HepG2 (cell line): ENCODE data around the gene TOMM7. TPM values are rescaled to one million over a fixed set of nuclear protein-coding genes. Genes with fewer than 3 reads are reported as not detected.

Source experiments
- ATAC-seq: fragments of 200-7000 bp; cut with Tn5 transposase; 3 replicates; pipeline ENCODE4 v1.9.1; 2020; ENCODE audit warnings: mild to moderate bottlenecking, moderate library complexity
- BruUV-seq: library from RNA; stranded (reverse); fragments of 400-500 nt; replicated peaks from 2 replicates; lab custom pipeline; 2021; lab: Mats Ljungman, UMichigan
- CTCF ChIA-PET: fragments of 300-600 bp; formaldehyde crosslinking; extraction: SDS; loops from one replicate; lab custom pipeline; 2021; ENCODE audit warnings: low total read pairs, inconsistent platforms, low intra/inter-chr PET ratio; lab: Yijun Ruan, JAX
- POLR2A ChIA-PET: fragments of 350-600 bp; sonication (Branson Sonifier 250); formaldehyde crosslinking; loops from one replicate; lab custom pipeline; 2020; ENCODE audit warnings: antibody characterized with exemption, inconsistent platforms; lab: Yijun Ruan, JAX
- DNase-seq: peaks from one replicate; pipeline ENCODE4 v3.0.0-alpha.2; 2015; ENCODE audit warnings: low spot score
- FAIRE-seq: peaks from 3 replicates; lab custom pipeline; 2011; peaks lifted over from hg19 to GRCh38; lab: Jason Lieb, UNC
- H2AFZ ChIP-seq: one replicate; pipeline ENCODE4 v1.6.1; 2011; ENCODE audit warnings: low read length, inconsistent platforms
- H3K27ac ChIP-seq: fragments of 300-600 bp; 3 replicates; pipeline ENCODE4 v1.8.0; 2011; ENCODE audit warnings: mixed run types, mild to moderate bottlenecking, mixed read lengths, low read length, inconsistent platforms; ENCODE audit not compliant: insufficient read depth; ENCODE audit errors: extremely low read length
- H3K27me3 ChIP-seq, 2 experiments: fragments of 200-600 bp in 1 of 2; 2 replicates in 1 of 2; 3 replicates in 1 of 2; pipeline versions ENCODE4 v1.6.0 to v1.8.0; 2011; ENCODE audit warnings: low read length in 2 of 2, mild to moderate bottlenecking in 2 of 2, moderate library complexity in 2 of 2, inconsistent platforms in 1 of 2; ENCODE audit not compliant: insufficient read depth in 2 of 2, control insufficient read depth in 1 of 2
- H3K36me3 ChIP-seq, 2 experiments: fragments of 200-600 bp in 1 of 2; replicated peaks in 1 of 2; 2 replicates in 1 of 2; 3 replicates in 1 of 2; pipeline versions ENCODE4 v1.5.1 to v1.8.0; 2011; ENCODE audit warnings: low read length in 2 of 2, inconsistent platforms in 1 of 2; ENCODE audit not compliant: insufficient read depth in 2 of 2, control insufficient read depth in 1 of 2
- H3K4me1 ChIP-seq: 2 replicates; pipeline ENCODE4 v1.5.1; 2012; ENCODE audit warnings: low read length, inconsistent platforms; ENCODE audit not compliant: insufficient read depth
- H3K4me2 ChIP-seq: 2 replicates; pipeline ENCODE4 v1.6.0; 2011; ENCODE audit warnings: low read depth, low read length, inconsistent platforms
- H3K4me3 ChIP-seq, 3 experiments: fragments of 200-600 bp in 1 of 3; sonication (generic), shearing (Covaris generic) in 1 of 3; replicated peaks in 1 of 3; 2 replicates each; pipeline ENCODE4 v1.5.1; 2011 to 2016; ENCODE audit warnings: low read length in 3 of 3, inconsistent platforms in 2 of 3, low read depth in 2 of 3, mild to moderate bottlenecking in 2 of 3, control low read depth in 1 of 3, mixed read lengths in 1 of 3; ENCODE audit not compliant: insufficient read depth in 1 of 3
- H3K79me2 ChIP-seq: one replicate; pipeline ENCODE4 v1.6.1; 2011; ENCODE audit warnings: low read length, inconsistent platforms; ENCODE audit not compliant: insufficient read depth
- H3K9ac ChIP-seq: 2 replicates; pipeline ENCODE4 v1.6.0; 2011; ENCODE audit warnings: mild to moderate bottlenecking, low read depth, low read length, inconsistent platforms; ENCODE audit not compliant: insufficient read depth
- H3K9me3 ChIP-seq: 2 replicates; pipeline ENCODE4 v1.5.1; 2012; ENCODE audit warnings: mild to moderate bottlenecking, low read length
- H4K20me1 ChIP-seq: 2 replicates; pipeline ENCODE4 v1.6.0; 2011; ENCODE audit warnings: inconsistent platforms, mild to moderate bottlenecking, low read length, moderate library complexity; ENCODE audit not compliant: insufficient read depth
- HOXA7 ChIP-seq: sonication (generic); formaldehyde crosslinking; IDR thresholded peaks from 2 replicates; pipeline ENCODE4 v1.8.1; 2022; ENCODE audit warnings: mild to moderate bottlenecking, missing genetic modification reagents, moderate library complexity
- MLX ChIP-seq: IDR thresholded peaks from 2 replicates; pipeline ENCODE4 v1.6.1; 2016
- NR2F2 ChIP-seq: IDR thresholded peaks from 2 replicates; pipeline ENCODE4 v1.6.1; 2012; ENCODE audit warnings: low read depth, inconsistent platforms, borderline replicate concordance
- POLR2G ChIP-seq: fragments of 200-400 bp; formaldehyde crosslinking; IDR thresholded peaks from 2 replicates; pipeline ENCODE4 v1.6.1; 2018; ENCODE audit warnings: mild to moderate bottlenecking, low read depth, low read length, moderate library complexity
- RBM22 ChIP-seq: fragments of 200-400 bp; formaldehyde crosslinking; optimal IDR thresholded peaks from 2 replicates; pipeline ENCODE3; 2017; ENCODE audit warnings: mild to moderate bottlenecking, low read length, moderate library complexity
- SIN3A ChIP-seq: IDR thresholded peaks from 2 replicates; pipeline ENCODE4 v1.6.1; 2011; ENCODE audit warnings: low read depth, mild to moderate bottlenecking, control low read depth, low read length, borderline replicate concordance
- SMARCE1 ChIP-seq: fragments of 450-650 bp; IDR thresholded peaks from 2 replicates; pipeline ENCODE4 v1.6.1; 2017; ENCODE audit warnings: borderline replicate concordance
- SUZ12 ChIP-seq: fragments of 150-350 bp; IDR thresholded peaks from 2 replicates; pipeline ENCODE4 v1.6.1; 2014; ENCODE audit warnings: low read depth, low read length
- ZNF350 ChIP-seq: sonication (generic); formaldehyde crosslinking; IDR thresholded peaks from 2 replicates; pipeline ENCODE4 v1.4.0; 2020; ENCODE audit warnings: mild to moderate bottlenecking, low read depth, missing genetic modification reagents, borderline replicate concordance
- ZSCAN25 ChIP-seq: sonication (generic); formaldehyde crosslinking; IDR thresholded peaks from 2 replicates; pipeline ENCODE4 v1.8.0; 2022; ENCODE audit warnings: mild to moderate bottlenecking, missing genetic modification reagents
- WGBS: methylation state at CpG from one replicate; pipeline ENCODE4 v1.1.6; 2017; ENCODE audit warnings: low lambda C conversion rate; 5-methylcytosine and 5-hydroxymethylcytosine counted together
- in situ Hi-C: cut with HindIII; loops from 2 replicates; pipeline ENCODE4 v1.10.0; 2017; ENCODE audit warnings: low pct_unique_long_range_greater_than_20kb; ENCODE audit not compliant: extremely low pct_ligation_motif_present
- intact Hi-C: fragments of 100-400 bp; cut with micrococcal nuclease; formaldehyde crosslinking; loops from one replicate; pipeline ENCODE4 v1.10.0; 2022; ENCODE audit not compliant: unreplicated experiment
- polyA plus RNA-seq, 8 experiments: library from polyadenylated mRNA; depleted of rRNA in 3 of 8; stranded (reverse) in 7 of 8; unstranded in 1 of 8; fragments of >200 nt; fragmentation: Illumina TruSeq in 4 of 8; extraction: Trizol in 4 of 8; gene quantifications; 2 replicates each; pipeline versions ENCODE4 v1.2.1 to v1.2.3, GENCODE V29; 2011 to 2016; ENCODE audit warnings: low read depth in 4 of 8, missing spikeins in 1 of 8, mixed read lengths in 1 of 8; ENCODE audit not compliant: insufficient read depth in 1 of 8
- total RNA-seq, 5 experiments: library from RNA; depleted of rRNA; stranded (reverse); fragments of >200 nt; fragmentation: Illumina TruSeq; extraction: Trizol; gene quantifications; 2 replicates each; pipeline ENCODE4 v1.2.3, GENCODE V29; 2016; ENCODE audit warnings: low read depth in 1 of 5
- TF ChIP-seq, protein P1 (sequence below): IDR thresholded peaks from 2 replicates; pipeline ENCODE4 v1.6.1; 2016; ENCODE audit warnings: missing compliant biosample characterization, missing genetic modification reagents, borderline replicate concordance
- TF ChIP-seq, protein P2 (sequence below): sonication (generic); formaldehyde crosslinking; IDR thresholded peaks from 2 replicates; pipeline ENCODE4 v1.5.0; 2020; ENCODE audit warnings: mild to moderate bottlenecking, missing genetic modification reagents, borderline replicate concordance
- TF ChIP-seq, protein P3 (sequence below): sonication (generic); formaldehyde crosslinking; IDR thresholded peaks from 2 replicates; pipeline ENCODE4 v1.5.0; 2020; ENCODE audit warnings: mild to moderate bottlenecking, missing genetic modification reagents, borderline replicate concordance

TOMM7 gene
- total and polyA plus RNA-seq, 2 of the 13 experiments (the other 11 are each of a cell fraction or from before 2014, with no cell fraction given): 251 to 369 TPM

GRCh38 chr7:22867589-22867988, 44.9 kb upstream of the TOMM7 start:
- in situ Hi-C loops: no loop called here
- CTCF ChIA-PET: no interaction called here
- H3K27ac ChIP-seq: no peak overlapping the region
- H3K27me3 ChIP-seq: no peaks in the 10 kb centered on the region
- no peak overlapping the region for H2AFZ ChIP-seq
- no peak overlapping the region for H3K4me3 ChIP-seq
- H4K20me1 ChIP-seq: no peaks in the 10 kb centered on the region
- BruUV-seq: no TSS peak
- H3K4me2 ChIP-seq: no peak overlapping the region
- no peak for FAIRE-seq
- POLR2A ChIA-PET: no interaction called here
- H3K36me3 ChIP-seq: no peaks in the 10 kb centered on the region
- H3K4me1 ChIP-seq: peaks cover 23% of the 10 kb centered on the region
- no peaks in the 10 kb centered on the region for H3K9me3 ChIP-seq
- H3K9ac ChIP-seq: no peak overlapping the region
- intact Hi-C loops: loop anchor here (10.0 kb wide), 1 partner anchor 303 kb away; no protein-coding TSS in a partner anchor
- no peaks in the 10 kb centered on the region for H3K79me2 ChIP-seq
- no peak for DNase-seq
- ATAC-seq: no peak
- 74% methylated on average over 2 of the region's 2 CpGs for WGBS
- TF ChIP-seq, protein P1, sequence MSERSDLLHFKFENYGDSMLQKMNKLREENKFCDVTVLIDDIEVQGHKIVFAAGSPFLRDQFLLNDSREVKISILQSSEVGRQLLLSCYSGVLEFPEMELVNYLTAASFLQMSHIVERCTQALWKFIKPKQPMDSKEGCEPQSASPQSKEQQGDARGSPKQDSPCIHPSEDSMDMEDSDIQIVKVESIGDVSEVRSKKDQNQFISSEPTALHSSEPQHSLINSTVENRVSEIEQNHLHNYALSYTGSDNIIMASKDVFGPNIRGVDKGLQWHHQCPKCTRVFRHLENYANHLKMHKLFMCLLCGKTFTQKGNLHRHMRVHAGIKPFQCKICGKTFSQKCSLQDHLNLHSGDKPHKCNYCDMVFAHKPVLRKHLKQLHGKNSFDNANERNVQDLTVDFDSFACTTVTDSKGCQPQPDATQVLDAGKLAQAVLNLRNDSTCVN (CRISPR knock-in tag): no peak
- TF ChIP-seq ZSCAN25 (CRISPR knock-in tag) (no peak), RBM22 (peak; percentile 67), ZNF350 (CRISPR knock-in tag) (no peak), POLR2G (0 out of 2 replicates have a peak, but pooled peaks have one; percentile 20), HOXA7 (CRISPR knock-in tag) (no peak), SIN3A (no peak), NR2F2 (no peak), SUZ12 (no peak), MLX (CRISPR knock-in tag) (no peak), SMARCE1 (no peak)
- TF ChIP-seq, protein P2, sequence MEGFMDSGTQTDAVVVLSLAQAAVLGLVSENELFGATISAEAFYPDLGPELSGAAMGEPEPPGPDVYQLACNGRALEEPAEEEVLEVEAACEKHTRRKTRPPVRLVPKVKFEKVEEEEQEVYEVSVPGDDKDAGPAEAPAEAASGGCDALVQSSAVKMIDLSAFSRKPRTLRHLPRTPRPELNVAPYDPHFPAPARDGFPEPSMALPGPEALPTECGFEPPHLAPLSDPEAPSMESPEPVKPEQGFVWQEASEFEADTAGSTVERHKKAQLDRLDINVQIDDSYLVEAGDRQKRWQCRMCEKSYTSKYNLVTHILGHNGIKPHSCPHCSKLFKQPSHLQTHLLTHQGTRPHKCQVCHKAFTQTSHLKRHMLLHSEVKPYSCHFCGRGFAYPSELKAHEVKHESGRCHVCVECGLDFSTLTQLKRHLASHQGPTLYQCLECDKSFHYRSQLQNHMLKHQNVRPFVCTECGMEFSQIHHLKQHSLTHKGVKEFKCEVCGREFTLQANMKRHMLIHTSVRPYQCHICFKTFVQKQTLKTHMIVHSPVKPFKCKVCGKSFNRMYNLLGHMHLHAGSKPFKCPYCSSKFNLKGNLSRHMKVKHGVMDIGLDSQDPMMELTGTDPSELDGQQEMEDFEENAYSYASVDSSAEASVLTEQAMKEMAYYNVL (CRISPR knock-in tag): no peak
- TF ChIP-seq, protein P3, sequence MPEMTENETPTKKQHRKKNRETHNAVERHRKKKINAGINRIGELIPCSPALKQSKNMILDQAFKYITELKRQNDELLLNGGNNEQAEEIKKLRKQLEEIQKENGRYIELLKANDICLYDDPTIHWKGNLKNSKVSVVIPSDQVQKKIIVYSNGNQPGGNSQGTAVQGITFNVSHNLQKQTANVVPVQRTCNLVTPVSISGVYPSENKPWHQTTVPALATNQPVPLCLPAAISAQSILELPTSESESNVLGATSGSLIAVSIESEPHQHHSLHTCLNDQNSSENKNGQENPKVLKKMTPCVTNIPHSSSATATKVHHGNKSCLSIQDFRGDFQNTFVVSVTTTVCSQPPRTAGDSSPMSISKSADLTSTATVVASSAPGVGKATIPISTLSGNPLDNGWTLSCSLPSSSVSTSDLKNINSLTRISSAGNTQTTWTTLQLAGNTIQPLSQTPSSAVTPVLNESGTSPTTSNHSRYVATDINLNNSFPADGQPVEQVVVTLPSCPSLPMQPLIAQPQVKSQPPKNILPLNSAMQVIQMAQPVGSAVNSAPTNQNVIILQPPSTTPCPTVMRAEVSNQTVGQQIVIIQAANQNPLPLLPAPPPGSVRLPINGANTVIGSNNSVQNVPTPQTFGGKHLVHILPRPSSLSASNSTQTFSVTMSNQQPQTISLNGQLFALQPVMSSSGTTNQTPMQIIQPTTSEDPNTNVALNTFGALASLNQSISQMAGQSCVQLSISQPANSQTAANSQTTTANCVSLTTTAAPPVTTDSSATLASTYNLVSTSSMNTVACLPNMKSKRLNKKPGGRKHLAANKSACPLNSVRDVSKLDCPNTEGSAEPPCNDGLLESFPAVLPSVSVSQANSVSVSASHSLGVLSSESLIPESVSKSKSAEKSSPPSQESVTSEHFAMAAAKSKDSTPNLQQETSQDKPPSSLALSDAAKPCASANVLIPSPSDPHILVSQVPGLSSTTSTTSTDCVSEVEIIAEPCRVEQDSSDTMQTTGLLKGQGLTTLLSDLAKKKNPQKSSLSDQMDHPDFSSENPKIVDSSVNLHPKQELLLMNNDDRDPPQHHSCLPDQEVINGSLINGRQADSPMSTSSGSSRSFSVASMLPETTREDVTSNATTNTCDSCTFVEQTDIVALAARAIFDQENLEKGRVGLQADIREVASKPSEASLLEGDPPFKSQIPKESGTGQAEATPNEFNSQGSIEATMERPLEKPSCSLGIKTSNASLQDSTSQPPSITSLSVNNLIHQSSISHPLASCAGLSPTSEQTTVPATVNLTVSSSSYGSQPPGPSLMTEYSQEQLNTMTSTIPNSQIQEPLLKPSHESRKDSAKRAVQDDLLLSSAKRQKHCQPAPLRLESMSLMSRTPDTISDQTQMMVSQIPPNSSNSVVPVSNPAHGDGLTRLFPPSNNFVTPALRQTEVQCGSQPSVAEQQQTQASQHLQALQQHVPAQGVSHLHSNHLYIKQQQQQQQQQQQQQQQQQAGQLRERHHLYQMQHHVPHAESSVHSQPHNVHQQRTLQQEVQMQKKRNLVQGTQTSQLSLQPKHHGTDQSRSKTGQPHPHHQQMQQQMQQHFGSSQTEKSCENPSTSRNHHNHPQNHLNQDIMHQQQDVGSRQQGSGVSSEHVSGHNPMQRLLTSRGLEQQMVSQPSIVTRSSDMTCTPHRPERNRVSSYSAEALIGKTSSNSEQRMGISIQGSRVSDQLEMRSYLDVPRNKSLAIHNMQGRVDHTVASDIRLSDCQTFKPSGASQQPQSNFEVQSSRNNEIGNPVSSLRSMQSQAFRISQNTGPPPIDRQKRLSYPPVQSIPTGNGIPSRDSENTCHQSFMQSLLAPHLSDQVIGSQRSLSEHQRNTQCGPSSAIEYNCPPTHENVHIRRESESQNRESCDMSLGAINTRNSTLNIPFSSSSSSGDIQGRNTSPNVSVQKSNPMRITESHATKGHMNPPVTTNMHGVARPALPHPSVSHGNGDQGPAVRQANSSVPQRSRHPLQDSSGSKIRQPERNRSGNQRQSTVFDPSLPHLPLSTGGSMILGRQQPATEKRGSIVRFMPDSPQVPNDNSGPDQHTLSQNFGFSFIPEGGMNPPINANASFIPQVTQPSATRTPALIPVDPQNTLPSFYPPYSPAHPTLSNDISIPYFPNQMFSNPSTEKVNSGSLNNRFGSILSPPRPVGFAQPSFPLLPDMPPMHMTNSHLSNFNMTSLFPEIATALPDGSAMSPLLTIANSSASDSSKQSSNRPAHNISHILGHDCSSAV (CRISPR knock-in tag): no peak
